Loucy (cell line): Measurements from ENCODE around the gene CYB5R3.
"Not testable (repeated sequence)": the region's sequence is repeated elsewhere in the genome, so short reads cannot be mapped to it uniquely, and the experiment has no call there.

ENCODE experiments used
- H2AFZ ChIP-seq: fragments of 200-600 bp; sonication (generic); 2 replicates; pipeline ENCODE4 v1.6.0; 2016; ENCODE audit warnings: antibody characterized with exemption, mild to moderate bottlenecking, low read length, moderate library complexity
- H3F3A ChIP-seq: fragments of 200-600 bp; 2 replicates; pipeline ENCODE4 v1.6.0; 2016; ENCODE audit warnings: antibody characterized with exemption, low read depth, mild to moderate bottlenecking
- H3K27me3 ChIP-seq: fragments of 200-600 bp; sonication (generic); 2 replicates; pipeline ENCODE4 v1.6.1; 2014; ENCODE audit warnings: low read length, mild to moderate bottlenecking; ENCODE audit not compliant: insufficient read depth, poor library complexity, severe bottlenecking
- H3K36me3 ChIP-seq: fragments of 200-600 bp; sonication (generic); 2 replicates; pipeline ENCODE4 v1.6.1; 2016; ENCODE audit warnings: low read length; ENCODE audit not compliant: insufficient read depth
- H3K4me1 ChIP-seq: fragments of 200-600 bp; sonication (generic); 2 replicates; pipeline ENCODE4 v1.5.1; 2014; ENCODE audit warnings: low read length, mild to moderate bottlenecking; ENCODE audit not compliant: insufficient read depth, poor library complexity, severe bottlenecking
- H3K4me2 ChIP-seq: fragments of 200-600 bp; sonication (generic); 2 replicates; pipeline ENCODE4 v1.6.0; 2014; ENCODE audit warnings: antibody characterized with exemption, low read length, low read depth, mild to moderate bottlenecking; ENCODE audit not compliant: poor library complexity, severe bottlenecking
- H3K4me3 ChIP-seq: fragments of 200-600 bp; sonication (generic); 2 replicates; pipeline ENCODE4 v1.5.1; 2014; ENCODE audit warnings: low read length, mild to moderate bottlenecking, mixed read lengths; ENCODE audit not compliant: poor library complexity, severe bottlenecking
- H3K79me2 ChIP-seq: fragments of 200-600 bp; sonication (generic); 2 replicates; pipeline ENCODE4 v1.6.1; 2014; ENCODE audit warnings: low read length; ENCODE audit not compliant: insufficient read depth
- H3K9ac ChIP-seq: fragments of 200-600 bp; sonication (generic); 2 replicates; pipeline ENCODE4 v1.6.0; 2014; ENCODE audit warnings: mild to moderate bottlenecking, low read depth, low read length, moderate library complexity; ENCODE audit not compliant: poor library complexity, severe bottlenecking
- H3K9me2 ChIP-seq: fragments of 200-600 bp; sonication (generic); replicated peaks from 2 replicates; pipeline ENCODE4 v1.6.1; 2016; ENCODE audit warnings: low read depth, low read length, mixed read lengths
- H3K9me3 ChIP-seq: fragments of 200-600 bp; sonication (generic); 2 replicates; pipeline ENCODE4 v1.6.1; 2014; ENCODE audit warnings: mild to moderate bottlenecking, antibody characterized with exemption, low read length, low read depth; ENCODE audit not compliant: insufficient read depth
- H4K20me1 ChIP-seq: fragments of 200-600 bp; sonication (generic); 2 replicates; pipeline ENCODE4 v1.6.0; 2014; ENCODE audit warnings: antibody characterized with exemption, low read length, mild to moderate bottlenecking; ENCODE audit not compliant: insufficient read depth, poor library complexity, severe bottlenecking
- CTCF ChIP-seq: fragments of 200-600 bp; sonication (generic); conservative IDR thresholded peaks from 2 replicates; pipeline ENCODE4 v1.5.1; 2014; ENCODE audit warnings: mild to moderate bottlenecking, antibody characterized with exemption, low read length
- EZH2phosphoT487 ChIP-seq: fragments of 200-600 bp; IDR thresholded peaks from 2 replicates; pipeline ENCODE4 v1.6.1; 2018; ENCODE audit warnings: antibody characterized with exemption, mild to moderate bottlenecking, moderate library complexity, borderline replicate concordance

CYB5R3 gene

DNA sequence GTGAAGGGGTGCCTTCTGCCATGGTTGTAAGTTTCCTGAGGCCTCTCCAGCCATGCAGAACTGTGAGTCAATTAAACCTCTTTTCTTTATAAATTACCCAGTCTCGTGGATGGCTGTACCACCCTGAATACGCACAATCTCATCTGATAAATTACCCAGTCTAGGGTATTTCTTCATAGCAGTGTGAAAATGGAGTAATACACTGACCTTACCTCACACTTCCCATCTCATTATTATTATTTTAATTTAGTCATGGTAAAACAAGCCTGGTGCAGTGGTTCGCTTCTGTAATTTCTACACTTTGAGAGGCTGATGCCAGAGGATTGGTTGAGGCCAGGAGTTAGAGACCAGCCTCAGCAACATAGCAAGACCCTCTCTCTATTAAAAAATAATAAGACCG lies 30.5 kb upstream of the CYB5R3 start:
- Histone ChIP-seq H3K4me3 (no peak overlapping the region), H3F3A (no peaks in the 10 kb centered on the region), H2AFZ (no peak overlapping the region), H3K79me2 (no peaks in the 10 kb centered on the region), H3K4me2 (no peak overlapping the region), H3K9me3 (no peaks in the 10 kb centered on the region), H3K9me2 (no peaks in the 10 kb centered on the region), H3K9ac (no peak overlapping the region), H3K27me3 (no peaks in the 10 kb centered on the region), H3K4me1 (no peaks in the 10 kb centered on the region), H3K36me3 (no peaks in the 10 kb centered on the region), H4K20me1 (no peaks in the 10 kb centered on the region)
- no peak for TF ChIP-seq EZH2phosphoT487
- no peak for TF ChIP-seq CTCF

GRCh38 chr22:42678894-42679293 lies 29.7 kb upstream of the CYB5R3 start:
- Histone ChIP-seq H3K4me1 (no peaks in the 10 kb centered on the region), H3K36me3 (no peaks in the 10 kb centered on the region), H2AFZ (no peak overlapping the region), H3K4me3 (no peak overlapping the region), H3F3A (no peaks in the 10 kb centered on the region), H3K9me3 (no peaks in the 10 kb centered on the region), H3K9ac (no peak overlapping the region), H4K20me1 (no peaks in the 10 kb centered on the region), H3K27me3 (no peaks in the 10 kb centered on the region), H3K79me2 (no peaks in the 10 kb centered on the region), H3K4me2 (no peak overlapping the region), H3K9me2 (no peaks in the 10 kb centered on the region)
- no peak for TF ChIP-seq EZH2phosphoT487
- TF ChIP-seq CTCF = no peak

DNA sequence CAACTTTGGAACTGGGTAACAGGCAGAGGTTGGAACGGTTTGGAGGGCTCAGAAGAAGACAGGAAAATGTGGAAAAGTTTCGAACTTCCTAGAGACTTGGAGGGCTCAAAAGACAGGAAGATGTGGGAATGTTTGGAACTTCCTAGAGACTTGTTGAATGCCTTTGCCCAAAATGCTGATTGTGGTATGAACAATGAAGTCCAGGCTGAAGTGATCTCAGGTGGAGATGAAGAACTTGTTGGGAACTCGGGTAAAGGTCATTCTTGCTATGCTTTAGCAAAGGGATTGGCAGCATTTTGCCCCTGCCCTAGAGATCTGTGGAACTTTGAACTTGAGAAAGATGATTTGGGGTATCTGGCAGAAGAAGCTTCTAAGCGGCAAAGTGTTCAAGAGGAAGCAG lies 28.7 kb upstream of the CYB5R3 start:
- H3K4me2 ChIP-seq, H3K9ac ChIP-seq, H3K27me3 ChIP-seq, H4K20me1 ChIP-seq, H3K36me3 ChIP-seq, H3K4me3 ChIP-seq, H3K4me1 ChIP-seq, H3K9me2 ChIP-seq, H3F3A ChIP-seq, H3K79me2 ChIP-seq, H3K9me3 ChIP-seq, H2AFZ ChIP-seq: not testable (repeated sequence)

DNA sequence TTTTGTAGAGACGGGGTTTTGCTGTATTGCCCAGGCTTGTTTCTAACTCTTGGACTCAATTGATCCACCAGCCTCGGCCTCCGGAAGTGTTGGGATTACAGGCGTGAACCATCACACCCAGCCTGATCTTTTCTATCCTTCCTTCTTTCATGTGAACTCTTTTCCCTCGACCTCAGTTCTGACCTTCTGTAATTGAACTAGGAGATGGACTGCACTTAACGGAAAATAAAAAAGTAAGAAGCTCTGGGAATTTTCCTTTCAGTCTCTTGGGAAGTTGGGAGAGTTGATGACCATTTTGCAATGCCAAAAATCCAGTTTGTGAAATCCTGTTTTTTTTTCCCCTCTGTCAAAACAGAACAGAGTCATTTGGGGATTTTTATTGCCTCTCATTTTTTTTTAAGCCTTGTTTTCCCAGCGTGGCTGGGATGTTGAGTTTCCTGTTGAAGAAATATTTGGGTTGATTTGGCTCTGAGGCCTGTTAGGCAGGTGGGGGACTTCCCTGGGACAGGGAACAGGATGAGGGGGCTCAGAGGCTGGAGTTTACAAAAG lies 26.9 kb upstream of the CYB5R3 start:
- Histone ChIP-seq H3K9me3 (no peaks in the 10 kb centered on the region), H2AFZ (no peak overlapping the region), H3K79me2 (no peaks in the 10 kb centered on the region), H3K4me3 (no peak overlapping the region), H3K4me1 (no peaks in the 10 kb centered on the region), H3K9ac (no peak overlapping the region), H3F3A (no peaks in the 10 kb centered on the region), H3K36me3 (no peaks in the 10 kb centered on the region), H4K20me1 (no peaks in the 10 kb centered on the region), H3K9me2 (no peaks in the 10 kb centered on the region), H3K4me2 (no peak overlapping the region), H3K27me3 (no peaks in the 10 kb centered on the region)
- TF ChIP-seq CTCF (no peak), EZH2phosphoT487 (no peak)
